ENCODE results near the gene PDE8A. TPM values are rescaled to one million over a fixed set of nuclear protein-coding genes. Genes with fewer than 3 reads are reported as not detected.
"Not testable (repeated sequence)": the region's sequence is repeated elsewhere in the genome, so short reads cannot be mapped to it uniquely, and the experiment has no call there.

PDE8A gene
- total RNA-seq, 1 donor from 2014 or later, result 49.6 TPM

GRCh38 chr15:84976746-84977345 is 4.8 kb upstream of the PDE8A start:
- H3K4me3 ChIP-seq (ENCODE audit: low read length in 3 of 3), result no peak overlapping the region
- no peaks in the 10 kb centered on the region for H3K9me3 ChIP-seq (ENCODE audit: control insufficient read depth in 3 of 3, low read length in 3 of 3)
- no peaks in the 10 kb centered on the region for H3K27me3 ChIP-seq (ENCODE audit: control insufficient read depth in 3 of 3, insufficient read depth in 3 of 3, low read length in 3 of 3)
- no peaks in the 10 kb centered on the region for H3K36me3 ChIP-seq (ENCODE audit: control insufficient read depth in 3 of 3, insufficient read depth in 3 of 3, low read length in 3 of 3)
- H3K4me1 ChIP-seq (ENCODE audit: control insufficient read depth in 3 of 3, insufficient read depth in 3 of 3, low read length in 3 of 3), result peaks cover 6 to 22% (median 13%) of the 10 kb centered on the region in 3 donors
- H3K9ac ChIP-seq (ENCODE audit: low read depth in 1 of 3, low read length in 3 of 3), result no peak overlapping the region
- no peak overlapping the region for H3K27ac ChIP-seq (ENCODE audit: low read depth, low read length)

GRCh38 chr15:84979651-84980050 is 2.0 kb upstream of the PDE8A start:
- Histone ChIP-seq H3K4me3 (ENCODE audit: low read length in 3 of 3) (peak overlapping the region; percentile 41 to 94 (median 92)), H3K27me3 (ENCODE audit: control insufficient read depth in 3 of 3, insufficient read depth in 3 of 3, low read length in 3 of 3) (no peaks in the 10 kb centered on the region), H3K36me3 (ENCODE audit: control insufficient read depth in 3 of 3, insufficient read depth in 3 of 3, low read length in 3 of 3) (no peaks in the 10 kb centered on the region), H3K9me3 (ENCODE audit: control insufficient read depth in 3 of 3, low read length in 3 of 3) (no peaks in the 10 kb centered on the region), H3K4me1 (ENCODE audit: control insufficient read depth in 3 of 3, insufficient read depth in 3 of 3, low read length in 3 of 3) (peaks cover 11 to 15% (median 14%) of the 10 kb centered on the region in 3 donors), H3K27ac (ENCODE audit: low read depth, low read length) (peak overlapping the region; percentile 88), H3K9ac (ENCODE audit: low read depth in 1 of 3, low read length in 3 of 3) (peak overlapping the region in 1 of 3 donors; percentile 95)

- H3K4me1 ChIP-seq (ENCODE audit: control insufficient read depth in 3 of 3, insufficient read depth in 3 of 3, low read length in 3 of 3), result peaks cover 11 to 15% (median 14%) of the 10 kb centered on the region in 3 donors
- no peaks in the 10 kb centered on the region for H3K27me3 ChIP-seq (ENCODE audit: control insufficient read depth in 3 of 3, insufficient read depth in 3 of 3, low read length in 3 of 3)
- H3K27ac ChIP-seq (ENCODE audit: low read depth, low read length), result peak overlapping the region; percentile 88
- peak overlapping the region; percentile 85 to 95 (median 91) for H3K9ac ChIP-seq (ENCODE audit: low read depth in 1 of 3, low read length in 3 of 3)
- H3K4me3 ChIP-seq (ENCODE audit: low read length in 3 of 3), result peak overlapping the region; percentile 92 to 97 (median 94)
- H3K9me3 ChIP-seq (ENCODE audit: control insufficient read depth in 3 of 3, low read length in 3 of 3), result no peaks in the 10 kb centered on the region
- no peaks in the 10 kb centered on the region for H3K36me3 ChIP-seq (ENCODE audit: control insufficient read depth in 3 of 3, insufficient read depth in 3 of 3, low read length in 3 of 3)
Measured at GRCh38 chr15:84980196-84981053, 1.2 kb upstream of the PDE8A start.

GRCh38 chr15:84981054-84981710 is 474 bp upstream of the PDE8A start:
- Histone ChIP-seq H3K4me1 (ENCODE audit: control insufficient read depth in 3 of 3, insufficient read depth in 3 of 3, low read length in 3 of 3) (peaks cover 8 to 15% (median 11%) of the 10 kb centered on the region in 3 donors), H3K4me3 (ENCODE audit: low read length in 3 of 3) (peak overlapping the region; percentile 92 to 97 (median 94))

GRCh38 chr15:84982301-84982920 is 755 bp downstream of the PDE8A start:
- Histone ChIP-seq H3K27ac (ENCODE audit: low read depth, low read length) (peak overlapping the region; percentile 88), H3K4me1 (ENCODE audit: control insufficient read depth in 3 of 3, insufficient read depth in 3 of 3, low read length in 3 of 3) (peaks cover 8 to 15% (median 11%) of the 10 kb centered on the region in 3 donors), H3K9me3 (ENCODE audit: control insufficient read depth in 3 of 3, low read length in 3 of 3) (no peaks in the 10 kb centered on the region), H3K9ac (ENCODE audit: low read depth in 1 of 3, low read length in 3 of 3) (peak overlapping the region; percentile 57 to 85 (median 85)), H3K4me3 (ENCODE audit: low read length in 3 of 3) (peak overlapping the region; percentile 71 to 97 (median 94)), H3K27me3 (ENCODE audit: control insufficient read depth in 3 of 3, insufficient read depth in 3 of 3, low read length in 3 of 3) (no peaks in the 10 kb centered on the region), H3K36me3 (ENCODE audit: control insufficient read depth in 3 of 3, insufficient read depth in 3 of 3, low read length in 3 of 3) (no peaks in the 10 kb centered on the region)

More at GRCh38 chr15:84981054-84981710, 474 bp upstream of the PDE8A start:
- Histone ChIP-seq H3K27ac (ENCODE audit: low read depth, low read length) (peak overlapping the region; percentile 88), H3K9ac (ENCODE audit: low read depth in 1 of 3, low read length in 3 of 3) (peak overlapping the region; percentile 85 to 95 (median 91)), H3K9me3 (ENCODE audit: control insufficient read depth in 3 of 3, low read length in 3 of 3) (no peaks in the 10 kb centered on the region), H3K27me3 (ENCODE audit: control insufficient read depth in 3 of 3, insufficient read depth in 3 of 3, low read length in 3 of 3) (no peaks in the 10 kb centered on the region), H3K36me3 (ENCODE audit: control insufficient read depth in 3 of 3, insufficient read depth in 3 of 3, low read length in 3 of 3) (no peaks in the 10 kb centered on the region)

DNA sequence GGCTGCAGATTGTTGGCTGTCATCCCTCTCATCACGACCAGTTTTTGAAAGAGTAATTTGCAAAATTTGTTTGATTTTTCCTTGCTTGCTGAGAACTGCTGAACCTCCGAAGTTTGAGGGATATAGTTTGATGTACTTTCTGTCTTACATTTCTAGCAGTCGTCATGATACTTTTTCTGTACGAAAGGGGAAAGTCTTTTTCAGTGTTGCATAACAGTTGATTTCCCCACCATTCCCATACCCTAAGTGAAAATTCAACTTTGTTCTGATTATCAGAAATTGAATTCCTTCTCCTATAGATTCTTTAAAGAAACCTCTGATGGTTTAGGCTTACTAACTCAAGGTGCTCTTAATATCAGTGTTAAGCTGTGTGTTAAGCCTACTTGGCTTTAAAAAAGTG is 1.6 kb downstream of the PDE8A start:
- H3K4me3 ChIP-seq (ENCODE audit: low read length in 3 of 3), result peak overlapping the region; percentile 71 to 97 (median 94)
- peak overlapping the region in 2 of 3 donors; percentile 85 for H3K9ac ChIP-seq (ENCODE audit: low read depth in 1 of 3, low read length in 3 of 3)
- H3K27ac ChIP-seq (ENCODE audit: low read depth, low read length), result no peak overlapping the region
- no peaks in the 10 kb centered on the region for H3K27me3 ChIP-seq (ENCODE audit: control insufficient read depth in 3 of 3, insufficient read depth in 3 of 3, low read length in 3 of 3)
- no peaks in the 10 kb centered on the region for H3K9me3 ChIP-seq (ENCODE audit: control insufficient read depth in 3 of 3, low read length in 3 of 3)
- peaks cover 8 to 18% (median 14%) of the 10 kb centered on the region in 3 donors for H3K4me1 ChIP-seq (ENCODE audit: control insufficient read depth in 3 of 3, insufficient read depth in 3 of 3, low read length in 3 of 3)
- no peaks in the 10 kb centered on the region for H3K36me3 ChIP-seq (ENCODE audit: control insufficient read depth in 3 of 3, insufficient read depth in 3 of 3, low read length in 3 of 3)

DNA sequence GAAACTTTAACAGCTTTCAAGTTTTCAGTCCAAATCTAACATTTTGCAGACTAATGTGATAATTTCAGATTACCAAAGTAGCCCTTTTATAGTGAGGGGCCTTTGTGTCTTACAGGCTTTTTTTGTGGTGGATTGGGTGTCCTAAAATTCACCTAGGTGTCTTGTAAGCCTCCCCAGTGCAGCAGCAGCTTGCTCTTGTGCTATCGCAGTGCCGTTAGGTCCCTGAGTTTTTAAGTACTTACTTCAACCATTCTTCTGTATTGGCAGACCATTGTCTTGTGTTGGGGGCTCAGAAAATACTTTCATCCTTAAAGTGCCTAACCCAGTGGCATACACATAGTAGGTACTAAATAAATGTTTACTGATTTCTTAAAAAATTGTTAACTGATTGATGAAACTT is 2.1 kb downstream of the PDE8A start:
- H3K27ac ChIP-seq (ENCODE audit: low read depth, low read length), result no peak overlapping the region
- H3K27me3 ChIP-seq (ENCODE audit: control insufficient read depth in 3 of 3, insufficient read depth in 3 of 3, low read length in 3 of 3), result no peaks in the 10 kb centered on the region
- H3K9ac ChIP-seq (ENCODE audit: low read depth in 1 of 3, low read length in 3 of 3), result peak overlapping the region in 2 of 3 donors; percentile 45 to 85
- H3K36me3 ChIP-seq (ENCODE audit: control insufficient read depth in 3 of 3, insufficient read depth in 3 of 3, low read length in 3 of 3), result no peaks in the 10 kb centered on the region
- no peaks in the 10 kb centered on the region for H3K9me3 ChIP-seq (ENCODE audit: control insufficient read depth in 3 of 3, low read length in 3 of 3)
- H3K4me3 ChIP-seq (ENCODE audit: low read length in 3 of 3), result peak overlapping the region in 2 of 3 donors; percentile 71 to 94
- peaks cover 8 to 20% (median 17%) of the 10 kb centered on the region in 3 donors for H3K4me1 ChIP-seq (ENCODE audit: control insufficient read depth in 3 of 3, insufficient read depth in 3 of 3, low read length in 3 of 3)

DNA sequence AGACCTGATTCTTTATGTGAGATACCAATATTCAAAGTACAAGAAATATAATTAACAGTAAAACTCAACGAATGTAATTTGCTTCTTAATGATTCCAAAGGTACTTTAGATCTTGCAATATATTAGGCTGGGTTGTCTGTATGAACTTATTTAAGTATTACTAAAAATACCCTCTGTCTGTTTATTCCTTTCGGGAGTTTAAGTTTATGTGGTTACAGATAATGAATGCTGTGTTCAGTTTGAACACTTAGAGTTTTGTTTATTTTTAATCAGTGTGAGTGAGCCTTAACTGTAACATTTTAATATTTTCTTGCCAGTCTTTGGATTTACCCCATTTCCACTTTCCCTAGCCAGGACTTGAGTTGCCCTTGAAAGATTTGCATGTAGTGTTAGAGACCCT is 3.5 kb downstream of the PDE8A start:
- Histone ChIP-seq H3K36me3 (ENCODE audit: control insufficient read depth in 3 of 3, insufficient read depth in 3 of 3, low read length in 3 of 3) (no peaks in the 10 kb centered on the region), H3K4me3 (ENCODE audit: low read length in 3 of 3) (no peak overlapping the region), H3K9me3 (ENCODE audit: control insufficient read depth in 3 of 3, low read length in 3 of 3) (no peaks in the 10 kb centered on the region), H3K27me3 (ENCODE audit: control insufficient read depth in 3 of 3, insufficient read depth in 3 of 3, low read length in 3 of 3) (no peaks in the 10 kb centered on the region), H3K27ac (ENCODE audit: low read depth, low read length) (no peak overlapping the region), H3K9ac (ENCODE audit: low read depth in 1 of 3, low read length in 3 of 3) (no peak overlapping the region), H3K4me1 (ENCODE audit: control insufficient read depth in 3 of 3, insufficient read depth in 3 of 3, low read length in 3 of 3) (peaks cover 4 to 16% (median 13%) of the 10 kb centered on the region in 3 donors)

GRCh38 chr15:84987351-84987750 is 5.7 kb downstream of the PDE8A start:
- H3K27ac ChIP-seq (ENCODE audit: low read depth, low read length); H3K4me3 ChIP-seq (ENCODE audit: low read length in 3 of 3); H3K9me3 ChIP-seq (ENCODE audit: control insufficient read depth in 3 of 3, low read length in 3 of 3); H3K36me3 ChIP-seq (ENCODE audit: control insufficient read depth in 3 of 3, insufficient read depth in 3 of 3, low read length in 3 of 3); H3K27me3 ChIP-seq (ENCODE audit: control insufficient read depth in 3 of 3, insufficient read depth in 3 of 3, low read length in 3 of 3); H3K9ac ChIP-seq (ENCODE audit: low read depth in 1 of 3, low read length in 3 of 3): not testable (repeated sequence)
- H3K4me1 ChIP-seq (ENCODE audit: control insufficient read depth in 3 of 3, insufficient read depth in 3 of 3, low read length in 3 of 3), result peaks cover 9 to 21% (median 14%) of the 10 kb centered on the region in 3 donors

Data from skeletal muscle tissue (tissue), 4 donors.